C4-2B (cell line): ENCODE results near the gene TMEM139.

ENCODE experiments used
- CTCF ChIP-seq: fragments of 450-650 bp; conservative IDR thresholded peaks from 2 replicates; pipeline ENCODE4 v1.5.1; 2017; ENCODE audit warnings: mild to moderate bottlenecking
- ZFX ChIP-seq: fragments of 450-650 bp; IDR thresholded peaks from 2 replicates; pipeline ENCODE4 v1.6.1; 2017

GRCh38 chr7:143304938-143305337 is 20.2 kb downstream of the TMEM139 start:
- TF ChIP-seq CTCF, result no peak
- TF ChIP-seq ZFX, result no peak
